K562 (cell line): Measurements from ENCODE around the gene KLHL22. TPM values are rescaled to one million over a fixed set of nuclear protein-coding genes. Genes with fewer than 3 reads are reported as not detected.

ENCODE experiments used
- EGR1 ChIP-seq: fragments of 450-650 bp; conservative IDR thresholded peaks from 2 replicates; pipeline ENCODE4 v1.6.1; 2017; ENCODE audit warnings: mild to moderate bottlenecking
- ETS1 ChIP-seq: conservative IDR thresholded peaks from 2 replicates; pipeline ENCODE4 v1.6.1; 2011; ENCODE audit warnings: low read depth, mild to moderate bottlenecking, low read length; ENCODE audit not compliant: control insufficient read depth
- GTF2E2 ChIP-seq: fragments of 200-800 bp; sonication (Bioruptor generic); IDR thresholded peaks from 2 replicates; pipeline ENCODE4 v1.6.1; 2016; ENCODE audit warnings: missing genetic modification characterization, missing compliant biosample characterization
- HDAC2 ChIP-seq: fragments of 450-650 bp; IDR thresholded peaks from 2 replicates; pipeline ENCODE4 v1.6.1; 2016; ENCODE audit warnings: mild to moderate bottlenecking
- HNRNPL ChIP-seq: fragments of 200-400 bp; formaldehyde crosslinking; IDR thresholded peaks from 2 replicates; pipeline ENCODE4 v1.6.1; 2017; ENCODE audit warnings: low read depth, mild to moderate bottlenecking, low read length
- KDM2B ChIP-seq: fragments of 250-450 bp; sonication (Bioruptor Pico); IDR thresholded peaks from 2 replicates; pipeline ENCODE4 v1.8.0; 2021; ENCODE audit warnings: mild to moderate bottlenecking, moderate library complexity
- KDM5B ChIP-seq: fragments of 200-600 bp; sonication (generic); IDR thresholded peaks from 2 replicates; pipeline ENCODE4 v1.6.1; 2012; ENCODE audit warnings: low read depth, mild to moderate bottlenecking, moderate library complexity, low read length, control low read depth, inconsistent platforms; ENCODE audit not compliant: insufficient replicate concordance
- MAX ChIP-seq: sonication (generic); formaldehyde crosslinking; IDR thresholded peaks from 2 replicates; pipeline ENCODE4 v1.9.0; 2022; ENCODE audit warnings: mild to moderate bottlenecking, missing genetic modification reagents
- MYC ChIP-seq, 2 experiments: fragments of 250-450 bp in 1 of 2; sonication (Bioruptor Pico) in 1 of 2; IDR thresholded peaks; 2 replicates each; pipeline versions ENCODE4 v1.5.1 to v1.6.1; 2012 to 2021; ENCODE audit warnings: low read depth in 2 of 2, borderline replicate concordance in 1 of 2, improper control_type of control experiment in 1 of 2, low read length in 1 of 2, mild to moderate bottlenecking in 1 of 2, moderate library complexity in 1 of 2
- PHB2 ChIP-seq: fragments of 450-650 bp; IDR thresholded peaks from 2 replicates; pipeline ENCODE4 v1.6.1; 2017; ENCODE audit warnings: low read depth
- PTBP1 ChIP-seq: fragments of 200-400 bp; formaldehyde crosslinking; IDR thresholded peaks from 2 replicates; pipeline ENCODE4 v1.6.1; 2017; ENCODE audit warnings: low read depth, low read length
- SMARCA5 ChIP-seq: fragments of 450-650 bp; IDR thresholded peaks from 2 replicates; pipeline ENCODE4 v1.6.1; 2016
- SMC3 ChIP-seq: conservative IDR thresholded peaks from 2 replicates; pipeline ENCODE4 v1.6.1; 2011; ENCODE audit warnings: low read depth, low read length, improper control_type of control experiment; ENCODE audit not compliant: insufficient read depth
- SOX6 ChIP-seq: fragments of 450-650 bp; IDR thresholded peaks from 2 replicates; pipeline ENCODE4 v1.6.1; 2014; ENCODE audit warnings: mild to moderate bottlenecking
- SPI1 ChIP-seq: IDR thresholded peaks from 2 replicates; pipeline ENCODE4 v1.6.1; 2011; ENCODE audit warnings: low read depth, low read length, control low read depth, borderline replicate concordance
- ZBTB11 ChIP-seq, 3 experiments: fragments of 200-800 bp in 1 of 3; fragments of 250-450 bp in 1 of 3; fragments of 450-650 bp in 1 of 3; sonication (Bioruptor Pico) in 1 of 3; sonication (Bioruptor generic) in 1 of 3; formaldehyde crosslinking in 1 of 3; IDR thresholded peaks; 2 replicates each; pipeline versions ENCODE4 v1.6.1 to v1.8.0; 2016 to 2022; ENCODE audit warnings: mild to moderate bottlenecking in 2 of 3, missing genetic modification characterization in 2 of 3, missing compliant biosample characterization in 1 of 3, moderate library complexity in 1 of 3
- ZC3H8 ChIP-seq: fragments of 450-650 bp; IDR thresholded peaks from 2 replicates; pipeline ENCODE4 v1.6.1; 2017
- ZFPM2 ChIP-seq: fragments of 250-450 bp; sonication (Bioruptor Pico); IDR thresholded peaks from 2 replicates; pipeline ENCODE4 v1.5.1; 2022; ENCODE audit warnings: mild to moderate bottlenecking
- ZNF134 ChIP-seq: fragments of 250-450 bp; sonication (Bioruptor Pico); conservative IDR thresholded peaks from 2 replicates; pipeline ENCODE4 v1.4.0; 2020
- ZNF518B ChIP-seq: fragments of 250-450 bp; sonication (Bioruptor Pico); IDR thresholded peaks from 2 replicates; pipeline ENCODE4 v1.5.0; 2021; ENCODE audit warnings: mild to moderate bottlenecking, moderate library complexity
- polyA plus RNA-seq, 8 experiments: library from polyadenylated mRNA; depleted of rRNA in 4 of 8; stranded (reverse) in 5 of 8; unstranded in 3 of 8; fragments of >200 nt; fragmentation: Nextera tagmentation in 2 of 8; fragmentation: Illumina TruSeq in 1 of 8; extraction: Ambion mirVana in 2 of 8; extraction: Trizol in 1 of 8; gene quantifications; 2 replicates each; pipeline versions ENCODE4 v1.2.1 to v1.2.3, GENCODE V29; 2011 to 2014; ENCODE audit warnings: inconsistent platforms in 1 of 8, missing spikeins in 1 of 8
- total RNA-seq, 7 experiments: library from RNA; depleted of rRNA in 6 of 7; stranded (reverse); fragments of >200 nt in 6 of 7; fragmentation: Illumina TruSeq in 2 of 7; extraction: Trizol in 2 of 7; gene quantifications; 2 replicates each; pipeline versions ENCODE4 v1.2.1 to v1.2.3, GENCODE V29; 2011 to 2021; ENCODE audit warnings: low replicate concordance in 1 of 7

Gene KLHL22
- total and polyA plus RNA-seq, 9 of the 15 experiments (the other 6 are each of a cell fraction or from before 2014, with no cell fraction given), result 1.3 to 25.6 (median 15.2) TPM

- TF ChIP-seq ETS1 (no peak), ZBTB11 (CRISPR knock-in tag; IDR thresholded peaks at IDR 0.05) (no peak), KDM2B (peak; percentile 92), EGR1 (no peak), ZNF134 (no peak), ZC3H8 (no peak), ZFPM2 (CRISPR knock-in tag) (peak; percentile 95; the same call in 1 of the 2 replicates), MYC (IDR thresholded peaks at IDR 0.05; ENCODE audit: low read depth, low read length) (peak; percentile 95), MYC (CRISPR knock-in tag; IDR thresholded peaks at IDR 0.05; ENCODE audit: borderline replicate concordance, low read depth) (peak; percentile 99), SMARCA5 (no peak), KDM5B (peak; percentile 98), HNRNPL (peak; percentile 86; the same call in 1 of the 2 replicates), ZNF518B (CRISPR knock-in tag) (no peak), PTBP1 (peak; percentile 68; the same call in 1 of the 2 replicates), SPI1 (peak; percentile 85), MAX (CRISPR knock-in tag) (no peak), SMC3 (peak; percentile 1; the same call in 1 of the 2 replicates), GTF2E2 (tag) (no peak), SOX6 (no peak), PHB2 (no peak), HDAC2 (no peak)
Measured at GRCh38 chr22:20507253-20508066, 11.9 kb upstream of the KLHL22 start, which contains the start of gene MED15 (continued).
